Brain microvascular endothelial cell (primary cell): Measurements from ENCODE around the gene SLC19A1.
"Not testable (repeated sequence)": the region's sequence is repeated elsewhere in the genome, so short reads cannot be mapped to it uniquely, and the experiment has no call there.

Experiments used
- DNase-seq: peaks from one replicate; pipeline ENCODE4 v3.0.0-alpha.2; 2020
- H3K27ac ChIP-seq: fragments of 250-450 bp; sonication (Bioruptor Pico); 2 replicates; pipeline ENCODE4 v1.5.1; 2020; ENCODE audit warnings: mild to moderate bottlenecking, moderate library complexity
- H3K27me3 ChIP-seq: fragments of 250-450 bp; sonication (Bioruptor Pico); replicated peaks from 2 replicates; pipeline ENCODE4 v1.5.1; 2020; ENCODE audit warnings: mild to moderate bottlenecking
- H3K36me3 ChIP-seq: fragments of 250-450 bp; sonication (Bioruptor Pico); replicated peaks from 2 replicates; pipeline ENCODE4 v1.5.1; 2020; ENCODE audit warnings: mild to moderate bottlenecking
- H3K4me3 ChIP-seq: 2 replicates; pipeline ENCODE4 v1.5.1; 2011; ENCODE audit warnings: low read depth, mild to moderate bottlenecking, control low read depth, low read length, moderate library complexity
- in situ Hi-C: cut with HindIII; loops from 2 replicates; pipeline ENCODE4 v1.10.0; 2017; ENCODE audit warnings: low sequenced_read_pairs, low pct_ligation_motif_present
- TF ChIP-seq, protein P1 (sequence below): IDR thresholded peaks from 2 replicates; pipeline ENCODE4 v1.5.1; 2011; ENCODE audit warnings: low read depth, mild to moderate bottlenecking, moderate library complexity, low read length, control low read depth, inconsistent platforms; ENCODE audit errors: missing control alignments

The SLC19A1 gene

DNA sequence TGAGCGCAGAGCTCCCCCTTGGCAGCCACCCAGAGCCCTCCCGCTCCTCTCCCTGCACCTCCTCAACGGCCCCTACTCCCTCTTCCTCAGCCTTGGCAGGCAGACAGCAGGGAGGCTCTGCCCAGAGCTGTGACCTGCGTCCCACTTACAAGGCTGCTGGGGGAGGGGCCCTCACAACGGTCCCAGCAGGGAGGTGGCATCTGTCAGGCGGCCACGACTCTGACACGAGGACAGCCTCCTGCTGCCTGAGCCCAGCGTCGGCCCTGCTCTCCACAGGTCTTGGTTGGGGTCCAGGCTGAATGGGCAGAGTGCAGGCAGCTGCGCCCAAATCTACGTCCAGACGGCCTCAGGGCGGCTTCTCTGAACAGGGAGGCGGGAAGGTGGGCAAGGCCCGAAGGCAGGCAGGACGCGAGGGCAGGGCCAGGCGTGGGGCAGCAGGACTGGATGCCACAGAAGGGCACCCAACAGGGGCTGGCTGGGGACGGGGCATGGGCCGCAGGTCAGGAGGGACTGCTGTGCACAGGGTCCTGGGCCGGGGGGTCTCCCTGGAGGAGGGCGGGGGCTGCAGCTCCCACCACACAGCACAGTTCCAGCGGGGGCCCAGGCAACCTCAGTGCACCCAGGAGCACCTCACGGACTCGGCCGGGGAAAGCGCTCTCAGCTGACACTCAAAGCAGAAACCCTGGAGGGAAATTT, 7.5 kb downstream of the SLC19A1 start:
- Histone ChIP-seq H3K4me3 (no peak overlapping the region), H3K27ac (no peak overlapping the region), H3K27me3 (no peaks in the 10 kb centered on the region), H3K36me3 (peaks cover 9% of the 10 kb centered on the region)
- in situ Hi-C loops, result no loop called here
- DNase-seq, result no peak
- TF ChIP-seq, protein P1, sequence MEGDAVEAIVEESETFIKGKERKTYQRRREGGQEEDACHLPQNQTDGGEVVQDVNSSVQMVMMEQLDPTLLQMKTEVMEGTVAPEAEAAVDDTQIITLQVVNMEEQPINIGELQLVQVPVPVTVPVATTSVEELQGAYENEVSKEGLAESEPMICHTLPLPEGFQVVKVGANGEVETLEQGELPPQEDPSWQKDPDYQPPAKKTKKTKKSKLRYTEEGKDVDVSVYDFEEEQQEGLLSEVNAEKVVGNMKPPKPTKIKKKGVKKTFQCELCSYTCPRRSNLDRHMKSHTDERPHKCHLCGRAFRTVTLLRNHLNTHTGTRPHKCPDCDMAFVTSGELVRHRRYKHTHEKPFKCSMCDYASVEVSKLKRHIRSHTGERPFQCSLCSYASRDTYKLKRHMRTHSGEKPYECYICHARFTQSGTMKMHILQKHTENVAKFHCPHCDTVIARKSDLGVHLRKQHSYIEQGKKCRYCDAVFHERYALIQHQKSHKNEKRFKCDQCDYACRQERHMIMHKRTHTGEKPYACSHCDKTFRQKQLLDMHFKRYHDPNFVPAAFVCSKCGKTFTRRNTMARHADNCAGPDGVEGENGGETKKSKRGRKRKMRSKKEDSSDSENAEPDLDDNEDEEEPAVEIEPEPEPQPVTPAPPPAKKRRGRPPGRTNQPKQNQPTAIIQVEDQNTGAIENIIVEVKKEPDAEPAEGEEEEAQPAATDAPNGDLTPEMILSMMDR, result no peak

DNA sequence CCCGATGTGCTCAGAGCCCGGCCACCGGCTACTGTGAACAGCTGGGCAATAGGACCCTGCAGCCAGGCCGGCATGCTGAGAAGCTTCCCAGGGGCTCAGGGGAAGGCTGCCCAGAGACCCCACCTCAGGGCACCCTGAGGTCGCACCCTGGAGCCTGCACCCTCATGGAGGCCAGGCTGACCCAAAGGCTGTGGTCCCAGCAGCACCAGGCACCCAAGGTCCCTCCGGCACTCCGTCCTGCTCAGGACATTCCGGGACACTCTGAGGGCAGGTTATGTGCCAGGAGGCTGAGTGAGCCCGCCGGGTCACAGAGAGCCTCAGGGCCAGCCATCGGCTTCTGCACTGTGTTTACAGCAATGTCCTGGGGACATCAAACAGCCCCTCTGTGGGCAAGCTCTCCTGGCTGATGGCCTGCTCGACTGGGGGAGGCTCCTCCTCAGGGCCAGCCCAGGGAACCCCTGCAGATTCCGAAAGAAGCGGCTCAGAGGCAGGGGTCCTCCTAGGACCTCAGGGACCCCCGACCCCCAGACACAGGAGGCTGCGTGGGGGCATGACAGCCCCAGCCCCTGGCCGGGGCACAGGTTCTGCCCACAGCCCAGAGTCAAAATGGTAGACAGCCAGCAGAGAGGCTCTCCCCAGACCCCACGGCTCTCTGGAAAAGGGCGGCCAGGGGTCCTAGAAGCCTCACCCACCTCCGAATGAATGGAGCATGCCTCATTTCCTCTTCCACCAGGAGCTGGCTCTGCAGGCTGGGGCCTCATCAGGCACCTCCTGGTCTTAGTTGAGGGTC, 8.2 kb downstream of the SLC19A1 start:
- TF ChIP-seq, protein P1, result no peak
- H3K36me3 ChIP-seq, result peaks cover 14% of the 10 kb centered on the region
- in situ Hi-C loops, result no loop called here
- H3K27ac ChIP-seq, result no peak overlapping the region
- no peak for DNase-seq
- no peak overlapping the region for H3K4me3 ChIP-seq
- H3K27me3 ChIP-seq, result no peaks in the 10 kb centered on the region

DNA sequence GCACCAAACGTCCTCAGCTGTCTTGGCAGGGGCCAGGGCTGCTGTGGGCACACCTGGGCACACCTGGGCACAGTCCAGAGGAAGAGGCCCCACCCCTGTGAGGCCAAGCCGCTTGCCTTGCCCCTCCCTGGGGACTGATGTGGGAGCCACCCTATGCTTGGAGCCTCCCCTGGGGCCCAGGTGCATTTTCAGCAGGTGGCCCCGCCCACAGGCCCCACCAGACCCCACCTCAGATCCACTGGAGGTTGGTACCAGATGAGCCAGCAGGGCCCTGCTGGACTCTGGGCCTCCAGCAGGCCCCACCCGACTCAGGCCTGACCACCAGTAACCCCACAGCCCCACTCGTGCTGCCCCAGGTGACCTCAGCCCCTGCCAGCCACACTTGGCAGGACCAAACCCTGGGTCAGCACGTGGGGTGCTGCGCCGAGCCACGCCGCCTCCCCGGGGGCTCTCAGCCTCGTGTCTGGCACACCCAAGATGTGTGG, 8.8 kb downstream of the SLC19A1 start:
- no peak for DNase-seq
- H3K36me3 ChIP-seq, result peaks cover 14% of the 10 kb centered on the region

DNA sequence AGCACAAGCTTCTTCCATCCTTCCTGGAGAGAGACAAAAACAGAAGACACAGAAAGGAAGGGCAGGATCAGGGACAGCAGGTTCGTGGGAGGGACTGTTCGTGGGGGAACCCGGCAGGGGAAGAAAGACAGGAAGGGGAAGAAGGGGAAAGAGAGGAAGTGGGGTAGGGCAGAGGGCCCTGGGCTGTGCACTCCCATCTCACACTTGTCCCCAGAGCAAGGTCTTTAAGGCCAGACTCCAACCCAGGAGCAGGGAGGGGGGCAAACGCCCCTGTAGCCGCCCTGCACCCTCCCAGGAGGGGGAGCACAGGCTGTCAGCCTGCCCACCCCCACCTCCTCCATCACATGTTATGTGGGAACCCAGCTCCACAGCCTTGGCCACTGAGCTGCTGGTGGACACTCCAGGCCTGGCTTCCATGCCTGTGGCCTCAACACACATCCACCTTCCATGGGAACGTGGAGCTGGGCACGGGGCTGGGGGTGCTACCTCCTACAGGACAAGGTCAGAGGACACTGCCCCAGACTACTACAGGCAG, 9.3 kb downstream of the SLC19A1 start:
- Histone ChIP-seq H3K27ac (no peak overlapping the region), H3K36me3 (peaks cover 14% of the 10 kb centered on the region), H3K27me3 (no peaks in the 10 kb centered on the region), H3K4me3 (no peak overlapping the region)
- DNase-seq, result no peak
- in situ Hi-C loops, result no loop called here
- TF ChIP-seq, protein P1, result no peak

More for the DNA sequence above, 8.8 kb downstream of the SLC19A1 start:
- Histone ChIP-seq H3K27me3 (no peaks in the 10 kb centered on the region), H3K27ac (no peak overlapping the region), H3K4me3 (no peak overlapping the region)
- TF ChIP-seq, protein P1, result no peak
- in situ Hi-C loops, result no loop called here

DNA sequence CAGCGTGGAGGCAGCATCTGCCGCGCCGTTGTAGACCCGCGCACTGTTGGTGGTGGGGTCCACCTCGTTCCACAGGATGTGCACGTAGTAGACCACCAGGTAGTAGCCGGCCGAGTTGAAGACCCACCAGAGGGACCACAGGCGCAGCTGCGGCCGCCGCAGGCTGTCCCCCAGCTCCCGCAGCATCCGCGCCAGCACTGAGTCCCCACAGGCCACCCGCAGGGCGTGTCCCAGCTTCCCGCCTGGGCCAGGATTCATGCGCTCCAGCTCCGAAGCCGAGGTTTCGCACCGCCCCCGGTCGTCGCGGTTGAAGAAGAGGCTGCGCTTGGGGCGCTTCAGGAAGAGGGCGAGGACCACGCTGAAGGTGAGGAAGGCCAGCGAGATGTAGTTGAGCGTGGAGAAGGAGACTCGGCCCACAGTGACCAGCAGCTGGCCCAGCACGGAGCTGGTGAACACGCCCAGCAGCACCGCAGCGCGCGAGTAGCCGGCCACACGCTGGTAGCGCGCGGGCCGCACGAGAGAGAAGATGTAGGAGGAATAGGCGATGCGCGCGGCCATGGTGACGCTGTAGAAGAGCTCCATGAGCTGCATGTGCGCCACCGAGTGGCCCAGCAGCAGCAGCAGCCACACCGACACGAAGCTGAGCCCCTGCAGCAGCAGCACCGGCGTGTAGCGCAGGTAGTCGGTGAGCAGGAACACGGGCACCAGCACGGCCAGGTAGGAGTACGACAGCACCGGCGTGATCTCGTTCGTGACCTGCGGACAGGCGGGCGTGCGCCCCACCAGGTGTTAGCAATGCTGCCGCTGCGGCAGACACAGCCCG, 10.6 kb downstream of the SLC19A1 start:
- no peaks in the 10 kb centered on the region for H3K27me3 ChIP-seq
- TF ChIP-seq, protein P1, result no peak
- no peak for DNase-seq
- in situ Hi-C loops, result no loop called here
- H3K36me3 ChIP-seq, result peaks cover 14% of the 10 kb centered on the region
- no peak overlapping the region for H3K27ac ChIP-seq
- H3K4me3 ChIP-seq, result no peak overlapping the region

DNA sequence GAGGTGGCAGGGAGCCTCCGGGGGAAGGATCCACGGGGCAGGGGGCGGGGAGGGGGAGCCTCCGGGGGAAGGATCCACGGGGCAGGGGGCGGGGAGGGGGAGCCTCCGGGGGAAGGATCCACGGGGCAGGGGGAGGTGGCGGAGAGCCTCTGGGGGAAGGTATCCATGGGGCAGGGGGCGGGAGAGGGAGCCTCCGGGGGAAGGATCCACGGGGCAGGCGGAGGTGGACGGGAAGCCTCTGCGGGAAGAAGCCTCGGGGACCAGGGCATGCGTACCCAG, 11.2 kb downstream of the SLC19A1 start:
- DNase-seq, in situ Hi-C loops, H3K4me3 ChIP-seq, H3K27ac ChIP-seq, H3K27me3 ChIP-seq: not testable (repeated sequence)
- H3K36me3 ChIP-seq, result peaks cover 14% of the 10 kb centered on the region
